GM19193 (cell line): ENCODE measurements around the gene ZCCHC9.
A peak's percentile ranks its signal among the peaks of the same experiment; 100 is the strongest.

Experiments used
- POLR2A ChIP-seq: IDR thresholded peaks from 4 replicates; pipeline ENCODE4 v1.6.1; 2011; ENCODE audit not compliant: insufficient read depth, insufficient read length; ENCODE audit errors: extremely low read depth

Gene ZCCHC9

GRCh38 chr5:81301271-81302015 lies at the start of gene ZCCHC9:
Gene ZCCHC9, plus strand, starts transcription at chr5:81301587. Its CDS starts 3,171 bp downstream, at chr5:81304758.
- TF ChIP-seq POLR2A, result peak; percentile 96

GRCh38 chr5:81251922-81252321 lies 49.5 kb upstream of the ZCCHC9 start:
- no peak for TF ChIP-seq POLR2A

GRCh38 chr5:81252904-81253303 lies 48.5 kb upstream of the ZCCHC9 start:
- TF ChIP-seq POLR2A, result no peak

GRCh38 chr5:81253875-81254274 lies 47.5 kb upstream of the ZCCHC9 start:
- TF ChIP-seq POLR2A, result no peak

- TF ChIP-seq POLR2A, result no peak
These were observed 46.4 kb upstream of the ZCCHC9 start for GRCh38 chr5:81254886-81255559.

- TF ChIP-seq POLR2A, result no peak
These were observed 44.6 kb upstream of the ZCCHC9 start for GRCh38 chr5:81256766-81257165.

GRCh38 chr5:81265101-81265500 lies 36.3 kb upstream of the ZCCHC9 start:
- no peak for TF ChIP-seq POLR2A

- no peak for TF ChIP-seq POLR2A
These were observed 32.7 kb upstream of the ZCCHC9 start for GRCh38 chr5:81268521-81269196.

- no peak for TF ChIP-seq POLR2A
These were observed 31.5 kb upstream of the ZCCHC9 start for GRCh38 chr5:81269751-81270393.

- TF ChIP-seq POLR2A, result no peak
These were observed 17.4 kb upstream of the ZCCHC9 start for GRCh38 chr5:81283976-81284375.

GRCh38 chr5:81286059-81286617 lies 15.2 kb upstream of the ZCCHC9 start:
- no peak for TF ChIP-seq POLR2A

GRCh38 chr5:81288021-81288433 lies 13.4 kb upstream of the ZCCHC9 start:
- TF ChIP-seq POLR2A, result no peak

GRCh38 chr5:81290146-81290545 lies 11.2 kb upstream of the ZCCHC9 start:
- no peak for TF ChIP-seq POLR2A

GRCh38 chr5:81292130-81292529 lies 9.3 kb upstream of the ZCCHC9 start:
- no peak for TF ChIP-seq POLR2A

GRCh38 chr5:81297531-81297930 lies 3.9 kb upstream of the ZCCHC9 start:
- TF ChIP-seq POLR2A, result no peak
